ENCODE measurements around the gene DOCK4.
"Not testable (repeated sequence)": the region's sequence is repeated elsewhere in the genome, so short reads cannot be mapped to it uniquely, and the experiment has no call there.

Gene DOCK4

GRCh38 chr7:112132051-112132694, 74.0 kb downstream of the DOCK4 start:
- DNase-seq, result no peak

DNA sequence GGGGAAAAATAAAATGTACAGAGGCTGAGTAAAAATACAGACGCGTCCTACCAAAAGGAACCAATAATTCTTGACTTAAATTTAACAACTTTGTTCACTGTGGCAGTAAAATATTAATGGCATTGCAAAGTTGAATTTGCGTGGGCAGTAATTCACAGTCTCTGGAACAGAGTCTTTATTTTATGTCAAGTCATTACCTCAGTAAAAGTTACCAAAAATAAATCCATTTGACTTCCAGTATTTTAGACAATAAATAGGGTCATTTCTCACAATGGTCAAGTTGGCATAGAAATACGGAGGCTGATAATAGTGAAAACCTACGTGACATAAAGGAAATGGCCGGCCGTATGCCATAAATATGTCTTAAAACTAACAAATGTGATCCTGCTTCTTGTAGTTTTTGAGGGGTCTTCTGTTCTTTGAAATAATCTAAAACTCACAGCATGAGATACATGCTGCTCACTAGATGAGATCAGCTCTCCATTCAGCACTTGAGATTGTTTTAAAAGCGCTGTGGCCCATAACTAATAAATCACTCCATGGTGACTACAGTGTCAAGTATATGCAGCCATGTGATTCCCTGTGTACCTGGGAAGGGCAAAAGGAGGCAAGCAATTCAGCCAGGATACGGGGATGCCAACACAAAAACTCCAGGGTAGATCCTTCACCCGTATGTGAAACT, 75.3 kb downstream of the DOCK4 start:
- no peak for DNase-seq

- no peak for DNase-seq
These were observed 76.4 kb downstream of the DOCK4 start for GRCh38 chr7:112129655-112130323.

- DNase-seq, result not testable (repeated sequence)
These were observed 77.5 kb downstream of the DOCK4 start for GRCh38 chr7:112128461-112129425.

DNA sequence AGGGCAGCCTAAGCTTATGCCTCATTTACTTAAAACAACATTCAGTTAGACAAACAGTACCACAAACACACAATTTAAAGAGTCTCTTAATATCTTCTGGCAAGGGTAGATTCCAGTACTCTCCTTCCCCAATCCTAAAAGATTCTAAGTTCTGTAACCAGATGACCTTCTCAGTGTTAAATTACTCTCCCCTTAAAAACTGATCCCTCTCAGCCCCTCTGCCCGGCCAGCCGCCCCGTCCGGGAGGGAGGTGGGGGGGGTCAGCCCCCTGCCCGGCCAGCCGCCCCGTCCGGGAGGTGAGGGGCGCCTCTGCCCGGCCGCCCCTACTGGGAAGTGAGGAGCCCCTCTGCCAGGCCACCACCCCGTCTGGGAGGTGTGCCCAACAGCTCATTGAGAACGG, 78.2 kb downstream of the DOCK4 start:
- not testable (repeated sequence) for DNase-seq

- DNase-seq, result no peak
These were observed 80.9 kb downstream of the DOCK4 start for GRCh38 chr7:112125250-112125649.

DNA sequence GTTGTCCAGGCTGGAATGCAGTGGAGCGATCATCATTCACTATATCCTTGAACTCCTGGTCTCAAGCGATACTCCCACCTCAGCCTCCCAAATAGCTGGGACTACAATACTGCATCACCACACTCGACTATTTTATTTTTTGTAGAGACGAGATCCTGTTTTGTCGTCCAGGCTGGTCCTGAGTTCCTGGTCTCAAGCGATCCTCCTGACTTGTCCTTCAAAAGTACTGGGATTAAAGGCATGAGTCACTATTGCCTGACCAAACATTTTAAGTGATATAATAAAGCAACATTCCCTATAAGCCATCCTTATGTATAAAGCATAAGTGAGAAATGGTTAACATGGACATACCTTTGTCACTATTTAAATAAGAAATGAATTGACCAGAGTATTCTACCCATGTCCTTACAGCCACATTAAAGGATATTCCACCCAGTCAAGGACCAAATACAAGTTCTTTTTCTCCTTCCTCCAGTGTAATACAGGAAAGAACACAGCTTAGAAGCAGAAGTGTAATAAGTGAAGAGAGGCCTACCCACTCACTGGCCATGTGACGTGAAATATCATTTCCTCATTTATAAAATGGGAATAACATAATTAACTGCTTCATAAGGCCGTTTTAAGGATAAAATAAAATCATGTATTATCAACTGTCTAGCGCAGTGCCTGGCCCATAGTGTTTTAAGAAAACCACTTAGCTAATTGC, 82.0 kb downstream of the DOCK4 start:
- DNase-seq, result no peak

DNA sequence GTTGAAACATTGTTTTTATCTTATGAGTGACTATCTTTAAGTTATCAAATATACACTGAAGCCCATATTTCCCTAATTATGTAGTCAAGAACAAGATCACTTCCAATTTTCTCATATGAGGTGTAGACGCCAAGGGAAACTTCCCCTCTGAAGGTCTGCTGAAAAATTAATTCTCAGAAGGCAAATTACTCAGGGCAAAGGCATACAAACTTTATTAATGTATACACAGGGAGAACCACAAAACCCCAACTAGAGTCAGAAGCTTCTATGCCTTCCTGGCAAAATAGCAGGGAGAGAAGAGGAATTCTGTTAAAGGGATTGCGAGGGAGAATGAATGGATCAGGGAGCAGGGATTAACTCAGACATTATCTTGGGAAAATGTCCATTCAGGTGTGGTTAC, 83.4 kb downstream of the DOCK4 start:
- DNase-seq, result no peak

GRCh38 chr7:112122144-112122543, 84.1 kb downstream of the DOCK4 start:
- DNase-seq, result no peak

DNA sequence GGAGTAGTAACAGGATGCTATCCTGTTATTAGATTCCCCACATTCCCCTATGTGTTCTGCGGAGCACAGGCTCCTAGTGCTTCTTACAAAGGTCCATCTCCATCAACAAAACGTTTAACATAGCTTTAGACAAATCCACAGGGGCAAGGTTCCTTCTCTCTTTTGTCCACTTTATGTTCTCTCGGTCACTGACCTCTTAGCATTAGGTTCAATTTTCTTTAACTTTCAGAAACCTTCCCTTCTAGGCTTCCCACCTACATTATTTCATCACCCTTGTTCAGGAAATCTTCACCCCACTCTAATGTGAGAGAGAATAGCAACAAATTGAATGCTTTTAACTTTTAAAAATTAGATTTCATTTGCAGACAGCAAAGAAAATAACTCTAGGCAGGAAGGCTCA, 84.9 kb downstream of the DOCK4 start:
- no peak for DNase-seq

GRCh38 chr7:112120696-112121217, 85.4 kb downstream of the DOCK4 start:
- DNase-seq, result no peak

DNA sequence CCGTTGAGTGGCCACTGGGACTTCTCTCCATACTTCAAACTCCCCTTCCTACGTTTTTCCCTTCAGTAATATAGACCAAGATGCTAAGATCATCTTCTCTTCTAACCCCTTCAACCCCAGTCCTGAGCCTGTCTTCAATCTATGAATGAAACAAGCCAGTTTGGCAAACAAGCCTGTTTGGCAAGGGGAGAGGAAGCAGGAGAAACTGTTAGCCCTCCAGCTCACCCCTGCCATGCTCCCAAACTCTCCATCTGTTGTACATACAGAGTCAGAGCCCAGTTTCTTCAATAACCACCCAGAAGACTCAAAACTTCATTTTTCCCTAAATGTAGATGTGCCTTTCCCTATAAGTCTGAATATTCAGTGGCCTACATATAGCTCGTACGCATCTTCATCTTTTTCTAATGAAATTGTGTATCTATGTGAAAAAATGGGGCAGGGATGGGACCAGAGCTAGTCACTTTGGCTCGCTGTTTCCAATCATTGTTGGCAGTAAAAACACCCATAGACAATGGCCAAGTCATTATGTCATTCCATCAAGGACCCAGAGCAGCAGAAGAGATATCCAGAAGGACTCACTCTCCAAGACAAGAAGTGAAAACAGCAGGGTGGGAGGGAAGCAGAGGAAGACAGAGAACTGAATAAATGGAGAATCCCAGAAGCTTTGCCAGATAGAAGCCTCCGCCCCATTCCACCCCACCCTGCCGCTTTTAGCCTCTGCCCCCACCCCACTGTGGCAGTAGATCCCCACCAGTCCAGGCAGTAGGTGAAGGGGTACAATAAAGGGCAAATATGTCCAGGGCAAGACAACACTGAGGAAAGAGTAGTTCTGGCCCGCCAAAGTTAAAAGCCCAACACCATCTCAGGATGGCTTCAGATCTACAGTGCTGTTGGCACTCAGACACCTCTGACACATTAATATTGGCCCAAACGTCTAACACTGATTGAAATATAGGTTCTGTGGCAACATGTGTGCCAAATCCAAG, 87.3 kb downstream of the DOCK4 start:
- no peak for DNase-seq

DNA sequence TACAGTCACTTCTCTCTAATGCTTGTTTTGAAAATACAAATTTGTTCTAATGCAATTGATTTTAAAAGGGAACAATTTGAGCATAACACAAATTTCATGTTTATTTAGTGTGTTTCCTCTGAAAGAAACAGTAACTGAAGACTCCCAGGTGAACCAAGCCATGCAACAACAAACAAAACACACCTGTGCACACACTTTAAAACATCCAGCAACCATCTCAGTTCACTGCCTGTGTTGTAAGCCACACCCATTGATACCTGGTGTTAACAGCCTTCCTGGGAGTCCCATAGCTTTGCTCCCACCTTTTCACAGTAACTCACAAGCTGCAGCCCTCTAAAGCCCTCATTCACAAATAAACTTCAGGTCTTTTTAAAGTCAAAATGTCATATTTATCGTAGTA, 89.3 kb downstream of the DOCK4 start:
- DNase-seq, result no peak

- no peak for DNase-seq
These were observed 89.8 kb downstream of the DOCK4 start for GRCh38 chr7:112116358-112116757.

- no peak for DNase-seq
These were observed 90.3 kb downstream of the DOCK4 start for GRCh38 chr7:112115880-112116279.

GRCh38 chr7:112113913-112114575, 92.2 kb downstream of the DOCK4 start:
- DNase-seq, result no peak

- DNase-seq, result no peak
These were observed 93.4 kb downstream of the DOCK4 start for GRCh38 chr7:112112822-112113255.

DNA sequence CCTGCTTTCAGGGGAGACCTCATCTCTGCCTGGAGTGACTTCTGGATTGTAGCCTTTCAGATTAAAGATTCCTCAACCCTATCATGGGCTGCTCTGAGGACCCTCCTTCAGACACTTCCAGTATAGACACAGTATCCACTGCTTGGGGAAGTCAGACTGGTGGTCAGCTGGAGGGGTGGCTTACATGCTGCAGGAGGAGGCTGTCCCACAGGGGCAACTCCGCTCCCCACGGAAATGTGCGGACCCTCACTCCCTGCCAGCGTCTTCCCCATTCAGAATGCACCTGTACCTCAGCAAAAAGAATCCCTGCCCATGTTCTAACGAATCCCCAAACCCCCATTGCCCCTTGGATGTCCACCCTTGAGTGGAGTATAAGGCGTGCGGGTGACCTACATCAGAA, 95.5 kb downstream of the DOCK4 start:
- no peak for DNase-seq

GRCh38 chr7:112110175-112110574, 96.0 kb downstream of the DOCK4 start:
- DNase-seq, result no peak

DNA sequence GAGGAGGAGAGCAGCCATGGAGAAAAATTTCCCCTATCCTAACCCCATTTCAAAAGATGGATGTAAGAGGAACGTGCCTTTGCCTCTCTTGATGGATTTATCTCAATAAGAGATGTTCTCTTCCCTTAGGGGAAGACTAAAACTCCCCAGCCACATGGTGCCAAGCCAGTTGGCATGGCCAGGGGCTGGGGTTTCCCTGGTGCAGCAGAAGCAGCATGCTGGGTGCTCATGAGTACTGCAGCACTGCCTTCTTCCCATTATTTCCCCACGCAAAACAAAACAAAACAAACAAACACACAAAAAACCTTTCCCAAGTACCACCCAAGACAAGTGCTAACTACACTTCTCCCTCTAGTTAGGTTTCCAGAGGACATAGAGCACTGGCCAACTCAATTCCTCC, 97.2 kb downstream of the DOCK4 start:
- no peak for DNase-seq
